IMR-90 (cell line): Measurements from ENCODE around the gene OSBPL9. TPM values are rescaled to one million over a fixed set of nuclear protein-coding genes. Genes with fewer than 3 reads are reported as not detected.

Experiments
- ATAC-seq: fragments of 200-7000 bp; cut with Tn5 transposase; 2 replicates; pipeline ENCODE4 v1.9.1; 2020; ENCODE audit warnings: low read depth, mild to moderate bottlenecking, moderate library complexity
- BruUV-seq: library from RNA; stranded (reverse); fragments of 400-500 nt; replicated peaks from 2 replicates; lab custom pipeline; 2021; lab: Mats Ljungman, UMichigan
- CTCF ChIA-PET: fragments of 300-600 bp; formaldehyde crosslinking; extraction: SDS; loops from one replicate; lab custom pipeline; 2021; ENCODE audit warnings: antibody characterized with exemption; lab: Yijun Ruan, JAX
- POLR2A ChIA-PET: fragments of 300-600 bp; sonication (Branson Sonifier 250); formaldehyde crosslinking; loops from one replicate; lab custom pipeline; 2022; ENCODE audit warnings: antibody characterized with exemption; ENCODE audit not compliant: unreplicated experiment; lab: Charles Lee
- DNase-seq: peaks from one replicate; pipeline ENCODE4 v3.0.0; 2013
- H2AFZ ChIP-seq: replicated peaks from 2 replicates; pipeline ENCODE3; 2013; ENCODE audit warnings: low read length, mild to moderate bottlenecking; ENCODE audit not compliant: poor library complexity
- H2AK5ac ChIP-seq: 2 replicates; pipeline ENCODE4 v1.6.1; 2013; ENCODE audit warnings: low read depth, low read length, inconsistent platforms
- H2AK9ac ChIP-seq: replicated peaks from 2 replicates; pipeline ENCODE3; 2013; ENCODE audit warnings: mild to moderate bottlenecking, low read depth, low read length, moderate library complexity; ENCODE audit not compliant: poor library complexity
- H2BK120ac ChIP-seq: 2 replicates; pipeline ENCODE4 v1.6.1; 2013; ENCODE audit warnings: low read depth, low read length, inconsistent platforms
- H2BK15ac ChIP-seq: 3 replicates; pipeline ENCODE4 v1.6.1; 2013; ENCODE audit warnings: low read depth, low read length, inconsistent platforms
- H2BK20ac ChIP-seq: 2 replicates; pipeline ENCODE4 v1.6.1; 2013; ENCODE audit warnings: low read depth, mild to moderate bottlenecking, inconsistent platforms, low read length, moderate library complexity
- H2BK5ac ChIP-seq: 2 replicates; pipeline ENCODE4 v1.6.1; 2013; ENCODE audit warnings: mild to moderate bottlenecking, low read depth, low read length, inconsistent platforms; ENCODE audit not compliant: poor library complexity, severe bottlenecking
- H3K14ac ChIP-seq: replicated peaks from 2 replicates; pipeline ENCODE4 v1.6.1; 2013; ENCODE audit warnings: low read depth, low read length, inconsistent platforms
- H3K18ac ChIP-seq: 2 replicates; pipeline ENCODE4 v1.6.1; 2013; ENCODE audit warnings: low read depth, low read length, control low read depth
- H3K23ac ChIP-seq: 2 replicates; pipeline ENCODE4 v1.6.1; 2013; ENCODE audit warnings: low read depth, low read length, inconsistent platforms
- H3K27ac ChIP-seq: 2 replicates; pipeline ENCODE4 v1.5.1; 2013; ENCODE audit warnings: mild to moderate bottlenecking, control low read depth, low read length; ENCODE audit not compliant: insufficient read depth
- H3K27me3 ChIP-seq: 2 replicates; pipeline ENCODE4 v1.6.1; 2013; ENCODE audit warnings: low read length; ENCODE audit not compliant: control insufficient read depth, insufficient read depth
- H3K36me3 ChIP-seq: 2 replicates; pipeline ENCODE4 v1.6.1; 2013; ENCODE audit warnings: low read length, mixed read lengths; ENCODE audit not compliant: control insufficient read depth, insufficient read depth
- H3K4ac ChIP-seq: 2 replicates; pipeline ENCODE4 v1.6.1; 2013; ENCODE audit warnings: low read depth, low read length, inconsistent platforms
- H3K4me1 ChIP-seq: 2 replicates; pipeline ENCODE4 v1.6.1; 2013; ENCODE audit warnings: low read length, mixed read lengths; ENCODE audit not compliant: control insufficient read depth, insufficient read depth
- H3K4me2 ChIP-seq: 2 replicates; pipeline ENCODE4 v1.6.1; 2013; ENCODE audit warnings: low read depth, mild to moderate bottlenecking, control low read depth, low read length, moderate library complexity
- H3K4me3 ChIP-seq: 2 replicates; pipeline ENCODE4 v1.5.1; 2013; ENCODE audit warnings: low read depth, mild to moderate bottlenecking, control low read depth, low read length, moderate library complexity; ENCODE audit not compliant: insufficient read depth
- H3K56ac ChIP-seq: 2 replicates; pipeline ENCODE4 v1.6.1; 2013; ENCODE audit warnings: low read length, inconsistent platforms; ENCODE audit not compliant: insufficient read depth; ENCODE audit errors: extremely low read depth
- H3K79me1 ChIP-seq, 2 experiments: 2 replicates each; pipeline ENCODE4 v1.6.1; 2013; ENCODE audit warnings: low read length in 2 of 2, inconsistent platforms in 1 of 2, low read depth in 1 of 2
- H3K9ac ChIP-seq: 2 replicates; pipeline ENCODE4 v1.6.1; 2013; ENCODE audit warnings: low read depth, low read length, control low read depth
- H3K9me1 ChIP-seq: 2 replicates; pipeline ENCODE4 v1.6.1; 2013; ENCODE audit warnings: low read length, inconsistent platforms; ENCODE audit not compliant: insufficient read depth
- H3K9me3 ChIP-seq: 2 replicates; pipeline ENCODE4 v1.6.1; 2013; ENCODE audit warnings: low read length; ENCODE audit not compliant: control insufficient read depth, insufficient read depth
- H4K20me1 ChIP-seq: 2 replicates; pipeline ENCODE4 v1.6.1; 2013; ENCODE audit warnings: low read length, inconsistent platforms; ENCODE audit not compliant: insufficient read depth
- H4K5ac ChIP-seq: 2 replicates; pipeline ENCODE4 v1.6.1; 2013; ENCODE audit warnings: mild to moderate bottlenecking, low read depth, low read length, control low read depth
- H4K8ac ChIP-seq, 2 experiments: 2 replicates each; pipeline ENCODE4 v1.6.1; 2013; ENCODE audit warnings: low read depth in 2 of 2, low read length in 2 of 2, control low read depth in 1 of 2, inconsistent platforms in 1 of 2
- H4K91ac ChIP-seq: 2 replicates; pipeline ENCODE4 v1.6.1; 2013; ENCODE audit warnings: low read depth, low read length, inconsistent platforms; ENCODE audit not compliant: insufficient read depth
- MAZ ChIP-seq: IDR thresholded peaks from 2 replicates; pipeline ENCODE4 v1.6.1; 2012; ENCODE audit warnings: low read depth, mild to moderate bottlenecking, low read length, improper control_type of control experiment, moderate library complexity, borderline replicate concordance
- POLR2A ChIP-seq: IDR thresholded peaks from 2 replicates; pipeline ENCODE4 v1.6.1; 2012; ENCODE audit warnings: mild to moderate bottlenecking, low read depth, low read length
- RFX5 ChIP-seq: IDR thresholded peaks from 2 replicates; pipeline ENCODE4 v1.8.0; 2012; ENCODE audit warnings: low read depth, mild to moderate bottlenecking, low read length, moderate library complexity
- SMC3 ChIP-seq: fragments of 150-350 bp; IDR thresholded peaks from 2 replicates; pipeline ENCODE4 v1.6.1; 2016; ENCODE audit warnings: low read depth, mild to moderate bottlenecking, antibody characterized with exemption, low read length, moderate library complexity
- dilution Hi-C: fragments of 300-500 bp; cut with HindIII; formaldehyde crosslinking; loops from one replicate; pipeline ENCODE4 v1.14.3; 2018; ENCODE audit warnings: low sequenced_read_pairs; ENCODE audit not compliant: unreplicated experiment
- in situ Hi-C: fragments of 300-500 bp; cut with MboI; formaldehyde crosslinking; loops from 3 replicates; pipeline ENCODE4 v1.14.3; 2019; ENCODE audit warnings: low sequenced_read_pairs, inconsistent platforms, mixed read lengths
- intact Hi-C: fragments of 100-400 bp; cut with micrococcal nuclease; formaldehyde crosslinking; loops from 2 replicates; pipeline ENCODE4 v1.10.0; 2022
- polyA plus RNA-seq, 3 experiments: library from polyadenylated mRNA; depleted of rRNA; stranded (reverse); fragments of >200 nt; gene quantifications; 2 replicates each; pipeline ENCODE4 v1.2.3, GENCODE V29; 2012; ENCODE audit warnings: low replicate concordance in 1 of 3
- total RNA-seq: library from RNA; depleted of rRNA; stranded (reverse); fragments of >200 nt; gene quantifications from 2 replicates; pipeline ENCODE4 v1.2.3, GENCODE V29; 2012
- TF ChIP-seq, protein P1 (sequence below): conservative IDR thresholded peaks from 2 replicates; pipeline ENCODE4 v1.5.1; 2012; ENCODE audit warnings: mild to moderate bottlenecking, low read depth, low read length, improper control_type of control experiment

The OSBPL9 gene
- total and polyA plus RNA-seq, 2 of the 4 experiments (the other 2 are of a cell fraction) = 51.4 to 127 TPM

DNA sequence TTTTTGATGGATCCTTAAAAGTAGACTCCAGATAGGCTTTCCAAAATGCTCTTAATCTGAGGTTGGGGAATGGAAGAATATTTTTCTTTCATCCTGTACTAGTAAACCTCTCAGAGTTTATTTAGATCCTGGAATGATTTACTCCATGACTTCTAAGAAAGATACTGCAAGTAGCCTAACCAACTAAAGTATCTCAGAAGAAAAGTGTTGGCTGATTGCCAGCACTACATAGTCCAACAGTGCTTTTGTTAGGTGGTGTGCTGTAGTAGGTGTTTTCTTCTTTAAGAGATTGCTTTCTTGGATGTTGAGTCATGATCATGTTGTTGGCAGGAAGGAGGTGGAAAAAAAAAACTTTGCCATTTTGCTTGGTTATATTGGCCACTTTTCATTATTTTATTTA, 119.8 kb downstream of the OSBPL9 start:
- Histone ChIP-seq H3K18ac (no peak overlapping the region), H4K20me1 (peaks cover 19% of the 10 kb centered on the region; the same call in 1 of the 2 replicates), H3K27ac (no peak overlapping the region), H3K36me3 (no peaks in the 10 kb centered on the region), H3K9me3 (no peaks in the 10 kb centered on the region), H2AK5ac (no peak overlapping the region), H2AK9ac (no peak overlapping the region), H3K23ac (no peak overlapping the region), H2BK20ac (no peak overlapping the region), H4K5ac (no peak overlapping the region), H2BK15ac (no peak overlapping the region), H3K14ac (no peak overlapping the region), H3K4me3 (no peak overlapping the region), H3K4me2 (no peak overlapping the region), H3K56ac (no peak overlapping the region), H2BK120ac (no peak overlapping the region), H3K4ac (no peak overlapping the region), H4K91ac (no peak overlapping the region), H3K9me1 (peaks cover 5% of the 10 kb centered on the region; the same call in 1 of the 2 replicates), H3K9ac (no peak overlapping the region), H3K79me1 (peaks cover 20 to 40% of the 10 kb centered on the region in 2 experiments), H4K8ac (no peak overlapping the region), H3K4me1 (peaks cover 5% of the 10 kb centered on the region; the same call in 1 of the 2 replicates), H3K27me3 (no peaks in the 10 kb centered on the region), H2AFZ (no peak overlapping the region), H2BK5ac (no peak overlapping the region)
- TF ChIP-seq, protein P1, sequence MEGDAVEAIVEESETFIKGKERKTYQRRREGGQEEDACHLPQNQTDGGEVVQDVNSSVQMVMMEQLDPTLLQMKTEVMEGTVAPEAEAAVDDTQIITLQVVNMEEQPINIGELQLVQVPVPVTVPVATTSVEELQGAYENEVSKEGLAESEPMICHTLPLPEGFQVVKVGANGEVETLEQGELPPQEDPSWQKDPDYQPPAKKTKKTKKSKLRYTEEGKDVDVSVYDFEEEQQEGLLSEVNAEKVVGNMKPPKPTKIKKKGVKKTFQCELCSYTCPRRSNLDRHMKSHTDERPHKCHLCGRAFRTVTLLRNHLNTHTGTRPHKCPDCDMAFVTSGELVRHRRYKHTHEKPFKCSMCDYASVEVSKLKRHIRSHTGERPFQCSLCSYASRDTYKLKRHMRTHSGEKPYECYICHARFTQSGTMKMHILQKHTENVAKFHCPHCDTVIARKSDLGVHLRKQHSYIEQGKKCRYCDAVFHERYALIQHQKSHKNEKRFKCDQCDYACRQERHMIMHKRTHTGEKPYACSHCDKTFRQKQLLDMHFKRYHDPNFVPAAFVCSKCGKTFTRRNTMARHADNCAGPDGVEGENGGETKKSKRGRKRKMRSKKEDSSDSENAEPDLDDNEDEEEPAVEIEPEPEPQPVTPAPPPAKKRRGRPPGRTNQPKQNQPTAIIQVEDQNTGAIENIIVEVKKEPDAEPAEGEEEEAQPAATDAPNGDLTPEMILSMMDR = no peak
- TF ChIP-seq SMC3 (no peak), POLR2A (no peak), MAZ (no peak), RFX5 (no peak)
- BruUV-seq = no TSS peak
- dilution Hi-C loops (no loop called here), in situ Hi-C loops (no loop called here), intact Hi-C loops (no loop called here)
- POLR2A ChIA-PET = no interaction called here
- no peak for ATAC-seq
- CTCF ChIA-PET = no interaction called here
- peak; percentile 77 for DNase-seq
